HuH-7 (cell line): Measurements from ENCODE around the gene ATP6V1G2.
A peak's percentile ranks its signal among the peaks of the same experiment; 100 is the strongest.
"Not testable (repeated sequence)": the region's sequence is repeated elsewhere in the genome, so short reads cannot be mapped to it uniquely, and the experiment has no call there.

ENCODE experiments used
- DNase-seq: peaks from one replicate; pipeline ENCODE4 v3.0.0; 2011; ENCODE audit warnings: low spot score

The ATP6V1G2 gene

GRCh38 chr6:31546339-31546957, at the start of gene ATP6V1G2:
TSS of gene ATP6V1G2 (minus strand) at chr6:31546608. CDS start at chr6:31546559, 49 bp downstream.
- DNase-seq, result peak; percentile 75

DNA sequence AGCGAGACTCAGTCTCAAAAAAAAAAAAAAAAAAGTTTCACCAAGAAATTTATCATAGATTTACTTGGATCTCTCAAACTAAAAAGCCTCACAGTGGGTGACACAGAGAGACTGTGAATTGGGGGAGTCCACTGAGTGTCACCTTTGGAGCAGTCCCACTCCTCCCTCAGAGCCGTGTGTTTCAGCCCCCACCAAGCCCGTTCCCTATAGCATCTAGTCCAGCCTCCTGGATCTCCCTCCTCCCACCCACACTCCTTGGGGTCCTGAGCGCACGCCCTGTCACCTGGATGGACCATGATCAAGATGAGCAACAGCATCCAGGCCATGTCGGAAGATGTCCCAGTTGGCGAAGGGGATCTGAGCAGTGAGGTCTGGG, 46.0 kb upstream of the ATP6V1G2 start:
- DNase-seq, result no peak

DNA sequence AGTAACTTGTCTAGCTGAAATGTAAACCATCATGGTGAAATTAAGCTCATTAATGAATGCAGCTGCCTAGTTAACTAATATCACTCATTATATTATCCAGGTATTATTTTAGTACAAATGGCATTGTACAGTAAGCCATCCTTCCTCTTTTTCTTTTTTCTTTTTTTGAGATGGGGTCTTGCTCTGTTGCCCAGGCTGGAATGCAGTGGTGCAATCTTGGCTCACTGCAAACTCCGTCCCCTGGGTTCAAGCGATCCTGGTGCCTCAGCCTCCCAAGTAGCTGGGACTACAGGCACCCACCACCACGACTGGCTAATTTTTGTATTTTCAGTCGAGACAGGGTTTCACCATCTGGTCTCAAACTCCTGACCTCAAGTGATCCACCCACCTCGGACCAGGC, 44.3 kb upstream of the ATP6V1G2 start:
- DNase-seq, result not testable (repeated sequence)

GRCh38 chr6:31588871-31589650, 42.7 kb upstream of the ATP6V1G2 start:
- no peak for DNase-seq

GRCh38 chr6:31587791-31588777, 41.7 kb upstream of the ATP6V1G2 start:
- no peak for DNase-seq

DNA sequence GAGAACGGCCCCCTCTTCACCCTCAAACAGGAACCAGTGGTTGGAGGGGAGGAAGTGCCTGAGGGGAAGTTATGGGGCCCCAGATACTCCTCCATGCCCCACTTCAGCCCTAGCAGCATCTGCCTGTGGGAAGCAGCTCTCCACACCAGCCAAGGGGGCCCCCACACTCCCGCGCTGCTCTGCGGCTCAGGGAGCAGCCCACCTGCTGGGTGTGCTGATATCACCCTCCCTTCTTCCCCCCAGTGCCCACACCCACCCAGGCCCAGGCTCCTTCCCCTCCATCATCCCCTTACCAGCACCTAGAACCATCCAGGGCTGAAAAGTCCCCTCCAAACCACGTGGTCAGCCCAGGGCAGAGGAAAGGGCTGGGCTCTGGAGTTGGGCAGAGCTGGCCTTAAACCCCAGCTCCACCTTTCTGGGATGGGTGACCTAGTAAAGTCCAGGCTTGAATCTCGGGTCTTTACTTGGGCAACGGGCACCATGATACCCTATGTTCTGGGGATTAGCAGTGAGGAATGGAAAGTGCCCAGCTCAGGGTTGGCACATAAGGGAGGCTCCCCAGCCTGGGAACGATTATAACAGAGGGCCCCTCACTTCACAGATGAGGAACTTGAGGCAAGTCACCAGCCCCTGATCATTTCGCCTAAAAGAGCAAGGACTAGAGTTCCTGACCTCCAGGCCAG, 40.3 kb upstream of the ATP6V1G2 start:
- DNase-seq, result no peak

DNA sequence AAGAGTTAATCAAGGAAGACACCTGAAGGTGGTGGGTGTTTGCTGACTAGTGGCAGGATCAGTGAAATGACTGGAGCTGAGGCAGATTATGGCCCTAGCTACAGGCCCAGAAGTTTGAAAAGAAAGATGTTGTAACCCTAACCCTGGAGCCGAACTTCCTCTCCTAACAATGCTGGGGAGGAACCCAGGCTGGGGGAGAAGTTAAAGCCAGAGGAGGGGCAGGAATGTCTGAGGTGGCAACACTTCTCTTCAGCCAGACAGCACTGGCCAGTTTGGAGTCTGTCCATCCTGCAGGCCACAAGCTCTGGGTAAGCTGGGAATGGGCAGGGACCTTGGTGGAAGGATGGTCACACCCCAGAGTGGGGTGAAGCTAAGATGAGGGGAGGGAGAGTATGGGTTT, 39.6 kb upstream of the ATP6V1G2 start, which contains the start of gene LST1:
Gene LST1 (plus strand): TSS at position 270 of the 400 bp plus-strand sequence. CDS start 1,023 bp downstream, outside the sequence.
- DNase-seq, result no peak

- no peak for DNase-seq
Measured at GRCh38 chr6:31585491-31585890, 39.1 kb upstream of the ATP6V1G2 start.

DNA sequence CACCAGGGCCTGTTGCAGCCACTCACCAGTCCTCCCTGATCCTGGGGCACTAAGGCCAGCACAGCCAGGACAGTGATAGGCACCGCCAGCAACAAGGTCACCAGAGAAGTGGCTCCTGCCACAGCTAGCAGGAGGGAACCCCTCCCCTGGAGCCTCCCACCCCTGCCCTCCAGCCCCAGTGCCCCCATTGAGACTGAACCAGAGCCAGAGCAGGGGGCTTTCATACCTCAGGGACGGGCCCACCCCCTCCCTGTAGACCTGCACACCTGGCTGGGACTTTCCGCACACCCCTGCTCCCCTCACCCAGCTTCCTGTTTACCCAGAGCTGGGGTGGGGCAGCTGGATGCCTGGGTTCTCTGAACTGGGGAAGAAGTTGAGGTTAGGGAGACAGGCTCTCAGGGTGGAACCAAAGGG, 35.8 kb upstream of the ATP6V1G2 start, which contains the start of gene LTB:
Gene LTB (minus strand): TSS at position 195 of the 414 bp plus-strand sequence. CDS start 7 bp downstream, at position 188.
- no peak for DNase-seq

DNA sequence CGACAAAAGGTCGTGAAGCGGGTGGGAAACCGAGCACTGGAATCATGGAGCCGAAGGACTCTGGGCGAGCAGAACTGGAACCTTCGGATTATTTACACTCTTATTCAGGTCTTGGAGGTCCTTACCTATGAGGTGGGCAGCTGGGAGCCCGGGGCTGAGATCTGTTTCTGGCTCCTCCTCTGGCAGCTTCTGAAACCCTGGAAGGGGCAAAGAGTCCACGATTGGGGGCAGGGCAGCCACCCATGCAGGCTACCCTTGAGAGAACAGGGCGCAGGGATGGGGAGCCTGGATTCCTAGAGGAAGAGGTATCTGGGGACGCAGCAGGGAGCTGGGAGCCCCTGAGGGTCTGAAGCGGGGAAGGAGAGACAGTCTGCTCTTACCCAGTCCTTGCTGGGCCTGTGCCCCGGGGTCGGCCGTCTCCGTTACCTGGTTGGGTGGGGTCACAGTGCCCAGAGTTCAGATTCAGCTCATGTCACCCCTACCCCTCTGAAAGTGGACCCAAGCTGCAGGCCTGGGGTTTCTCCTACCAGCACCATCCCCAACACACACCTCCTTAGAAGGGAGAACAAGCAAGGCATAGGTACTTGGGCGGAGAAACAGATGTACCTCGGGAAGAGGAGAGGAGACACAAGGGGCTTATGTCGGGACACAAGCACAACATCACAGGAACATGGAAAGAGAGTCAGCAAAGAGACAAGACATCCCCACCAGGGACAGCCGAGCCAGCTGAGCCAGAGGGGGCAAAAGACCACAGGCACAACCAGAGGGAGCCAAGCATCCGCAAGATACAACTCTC, 35.2 kb upstream of the ATP6V1G2 start:
- DNase-seq, result no peak

GRCh38 chr6:31580807-31581433, 34.5 kb upstream of the ATP6V1G2 start:
- DNase-seq, result peak; percentile 81

DNA sequence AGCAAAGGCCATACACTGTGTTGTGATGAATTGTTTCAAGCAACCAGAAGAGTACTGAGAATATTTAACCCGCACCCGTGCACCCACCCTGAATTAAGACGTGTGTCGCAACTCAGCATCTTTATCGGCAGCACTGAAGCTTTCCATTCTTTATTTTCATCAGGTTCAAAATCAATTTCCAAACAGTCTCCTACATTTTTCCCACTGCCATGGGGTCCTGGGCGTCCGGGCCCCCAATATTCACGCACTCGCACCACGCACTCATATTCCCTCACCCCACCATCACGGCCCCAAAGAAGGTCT, 34.0 kb upstream of the ATP6V1G2 start:
- DNase-seq, result no peak

DNA sequence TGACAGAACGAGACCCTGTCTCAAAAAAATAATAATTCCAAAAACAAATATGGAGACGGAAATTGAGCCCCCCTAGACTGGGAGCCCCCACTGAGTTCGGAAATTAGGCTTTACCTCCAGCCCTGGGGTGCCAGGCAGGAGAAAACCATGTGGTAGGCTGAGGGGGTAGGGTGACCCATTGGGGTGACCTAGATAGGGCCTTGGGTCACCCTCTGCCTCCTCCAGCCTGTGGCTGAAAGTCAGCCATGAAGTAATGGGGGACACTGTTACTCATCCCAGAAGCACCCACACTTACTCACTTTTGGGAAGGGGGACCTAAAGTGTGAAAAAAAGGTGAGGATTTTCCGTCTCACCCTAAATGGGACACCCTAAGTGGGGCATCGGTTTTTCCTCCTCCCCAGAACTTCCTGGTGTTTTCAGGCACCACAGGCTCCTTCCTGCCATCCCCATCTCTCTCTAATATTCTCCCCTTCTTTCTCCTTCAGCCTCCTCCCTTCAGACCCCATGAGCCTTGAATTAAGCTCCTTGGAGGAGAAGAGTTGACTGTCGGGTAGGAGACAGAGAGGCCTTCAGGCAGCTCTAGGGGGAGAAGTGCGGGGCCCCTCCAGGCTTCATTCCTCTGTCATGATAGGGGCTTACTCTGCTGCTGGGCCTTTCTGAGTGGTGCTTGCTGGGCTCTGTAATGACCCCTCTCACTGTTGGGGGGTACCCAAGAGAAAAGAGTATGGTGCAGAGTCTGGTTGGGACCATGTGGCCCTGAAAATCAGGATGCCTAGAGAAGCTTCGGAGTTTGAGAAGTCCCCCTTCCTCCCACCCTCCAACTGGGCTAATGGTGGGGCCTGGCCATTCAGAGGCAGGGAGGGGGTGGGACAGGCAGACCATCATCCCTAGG, 33.4 kb upstream of the ATP6V1G2 start:
- no peak for DNase-seq

GRCh38 chr6:31579119-31579505, 32.7 kb upstream of the ATP6V1G2 start:
- DNase-seq, result no peak

DNA sequence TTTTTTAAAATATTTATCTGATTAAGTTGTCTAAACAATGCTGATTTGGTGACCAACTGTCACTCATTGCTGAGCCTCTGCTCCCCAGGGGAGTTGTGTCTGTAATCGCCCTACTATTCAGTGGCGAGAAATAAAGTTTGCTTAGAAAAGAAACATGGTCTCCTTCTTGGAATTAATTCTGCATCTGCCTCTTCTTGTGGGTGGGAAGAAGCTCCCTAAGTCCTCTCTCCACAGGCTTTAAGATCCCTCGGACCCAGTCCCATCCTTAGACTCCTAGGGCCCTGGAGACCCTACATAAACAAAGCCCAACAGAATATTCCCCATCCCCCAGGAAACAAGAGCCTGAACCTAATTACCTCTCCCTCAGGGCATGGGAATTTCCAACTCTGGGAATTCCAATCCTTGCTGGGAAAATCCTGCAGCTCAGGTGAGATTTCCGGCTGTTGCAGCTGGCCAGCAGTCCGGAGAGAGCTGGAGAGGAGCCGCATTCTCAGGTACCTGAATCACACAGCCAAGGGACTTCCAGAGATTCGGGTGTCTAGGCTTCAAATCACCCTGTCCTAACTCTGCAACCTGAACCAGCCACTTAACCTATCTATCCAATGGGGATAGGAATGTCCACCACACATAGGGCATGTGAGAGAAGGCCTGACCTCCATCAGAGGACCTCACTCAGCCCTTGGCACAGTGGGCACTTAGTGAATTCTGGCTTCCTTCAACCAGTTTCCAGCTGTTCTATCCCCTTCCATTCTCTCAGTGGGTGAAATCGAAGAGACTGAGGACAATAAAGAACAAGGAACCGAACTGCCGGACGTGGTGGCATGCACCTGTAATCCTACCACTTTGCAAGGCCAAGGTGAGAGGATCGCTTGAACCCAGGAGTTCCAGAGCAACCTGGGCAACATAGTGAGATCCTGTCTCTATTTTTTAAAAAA, 32.0 kb upstream of the ATP6V1G2 start:
- DNase-seq, result no peak

DNA sequence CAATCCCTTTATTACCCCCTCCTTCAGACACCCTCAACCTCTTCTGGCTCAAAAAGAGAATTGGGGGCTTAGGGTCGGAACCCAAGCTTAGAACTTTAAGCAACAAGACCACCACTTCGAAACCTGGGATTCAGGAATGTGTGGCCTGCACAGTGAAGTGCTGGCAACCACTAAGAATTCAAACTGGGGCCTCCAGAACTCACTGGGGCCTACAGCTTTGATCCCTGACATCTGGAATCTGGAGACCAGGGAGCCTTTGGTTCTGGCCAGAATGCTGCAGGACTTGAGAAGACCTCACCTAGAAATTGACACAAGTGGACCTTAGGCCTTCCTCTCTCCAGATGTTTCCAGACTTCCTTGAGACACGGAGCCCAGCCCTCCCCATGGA, 31.2 kb upstream of the ATP6V1G2 start:
- no peak for DNase-seq

GRCh38 chr6:31576897-31577578, 30.6 kb upstream of the ATP6V1G2 start:
- DNase-seq, result no peak
